DMS153 treated with DMSO at 0.1 percent for 48 hours (cell line): Measurements from ENCODE around the gene OAS2.

ENCODE experiments used
- DNase-seq: peaks from one replicate; lab custom pipeline; 2025; ENCODE audit not compliant: unreplicated experiment; lab: John Stamatoyannopoulos, UW

OAS2 gene

GRCh38 chr12:113056631-113057488 lies 78.5 kb downstream of the OAS2 start, which contains the start of gene DTX1:
TSS of gene DTX1 (plus strand) at chr12:113056730. CDS start at chr12:113058193, 1,463 bp downstream.
- DNase-seq = no peak

GRCh38 chr12:113057565-113058485 lies 79.5 kb downstream of the OAS2 start:
- no peak for DNase-seq

- DNase-seq = no peak
Observed at GRCh38 chr12:113058553-113058952, 80.2 kb downstream of the OAS2 start.

GRCh38 chr12:113059071-113059595 lies 80.8 kb downstream of the OAS2 start:
- DNase-seq = no peak

- DNase-seq = no peak
Observed at GRCh38 chr12:113060336-113060960, 82.1 kb downstream of the OAS2 start.

GRCh38 chr12:113061061-113061694 lies 82.9 kb downstream of the OAS2 start:
- DNase-seq = no peak
